NCI-H146 treated with DMSO at 0.1 percent for 48 hours (cell line): Measurements from ENCODE around the gene SLC35F6.
A peak's percentile ranks its signal among the peaks of the same experiment; 100 is the strongest.
"Not testable (repeated sequence)": the region's sequence is repeated elsewhere in the genome, so short reads cannot be mapped to it uniquely, and the experiment has no call there.

ENCODE experiments used
- DNase-seq: peaks from one replicate; lab custom pipeline; 2025; ENCODE audit not compliant: unreplicated experiment; lab: John Stamatoyannopoulos, UW

The SLC35F6 gene

DNA sequence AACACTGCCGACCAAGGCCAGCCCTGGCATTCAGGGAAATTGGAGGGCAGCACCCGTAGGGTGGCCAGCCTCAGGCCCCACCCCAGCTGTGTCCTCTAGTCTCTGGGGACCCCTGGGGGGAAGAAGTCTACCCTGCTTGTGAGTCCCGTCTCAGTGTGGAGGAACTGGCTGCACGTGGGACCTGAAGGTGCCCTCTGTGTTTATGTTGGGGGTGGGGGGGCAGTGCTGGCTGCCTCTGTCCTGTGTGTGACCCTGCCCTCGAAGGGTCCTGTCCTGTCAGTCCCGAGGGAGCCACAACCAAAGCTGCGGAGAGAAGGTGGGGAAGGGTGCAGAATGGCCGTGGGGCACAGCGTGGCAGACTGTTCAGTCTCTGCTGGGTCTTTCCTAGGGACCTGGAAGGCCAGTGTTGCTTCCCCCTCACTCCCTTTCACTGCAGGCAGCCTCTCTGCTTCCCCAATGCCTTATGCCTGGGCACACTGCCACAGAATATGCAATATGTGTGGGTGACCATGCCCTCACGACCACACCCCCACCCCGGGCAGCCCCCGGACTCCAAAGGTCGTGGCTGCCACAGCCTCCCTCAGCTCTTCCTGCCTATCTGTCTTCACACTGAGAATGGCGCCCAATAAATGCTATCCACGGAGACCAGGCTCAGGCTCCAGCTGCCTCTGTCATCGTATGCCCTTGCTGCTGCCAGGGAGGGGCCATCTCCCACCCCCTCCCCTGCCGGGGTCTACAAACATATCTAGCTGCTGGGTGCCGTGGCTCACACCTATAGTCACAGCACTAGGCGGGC lies 33.3 kb upstream of the SLC35F6 start:
- DNase-seq: no peak

DNA sequence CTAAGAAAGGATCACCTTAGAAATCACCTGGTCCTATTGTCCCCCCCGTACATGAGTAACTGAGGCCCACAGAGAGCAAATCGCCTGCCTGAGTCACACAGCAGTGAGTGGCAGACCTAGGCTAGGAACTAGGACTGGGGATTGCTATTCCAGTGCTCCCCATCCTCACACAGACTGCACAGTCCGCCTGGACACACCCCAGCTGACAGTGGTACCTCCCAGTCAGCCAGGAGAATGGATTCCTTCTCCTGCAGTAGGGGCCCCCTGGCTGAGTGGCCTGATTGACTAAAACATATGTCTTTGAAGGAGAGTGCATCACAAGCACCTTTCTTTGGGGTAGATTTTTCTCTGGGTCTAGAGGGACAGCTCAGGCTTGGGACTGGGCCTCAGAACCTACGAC lies 32.4 kb upstream of the SLC35F6 start:
- no peak for DNase-seq

- no peak for DNase-seq
Observed at GRCh38 chr2:26732446-26732845, 31.6 kb upstream of the SLC35F6 start.

DNA sequence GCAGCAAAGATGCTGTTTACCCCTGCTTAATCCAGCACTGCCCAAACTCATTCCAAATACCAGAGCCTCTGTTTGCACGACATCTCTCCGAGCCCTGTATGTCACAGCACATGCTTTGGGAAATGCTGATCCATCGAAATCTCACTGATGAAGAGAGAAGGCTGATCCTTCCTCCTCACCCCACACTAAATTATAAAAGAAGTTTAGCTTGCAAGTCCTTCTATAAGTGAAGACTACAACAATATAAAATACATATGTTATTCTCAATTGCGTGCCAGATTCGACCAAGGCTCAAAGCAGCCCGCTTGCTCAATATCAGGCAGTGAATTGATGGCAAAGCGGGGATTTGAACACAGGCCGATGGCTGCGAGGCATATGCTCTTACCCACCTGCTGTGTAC lies 30.7 kb upstream of the SLC35F6 start:
- no peak for DNase-seq

- DNase-seq: no peak
Observed at GRCh38 chr2:26735097-26735496, 29.0 kb upstream of the SLC35F6 start.

GRCh38 chr2:26735883-26736588 lies 28.0 kb upstream of the SLC35F6 start:
- no peak for DNase-seq

GRCh38 chr2:26737221-26737620 lies 26.9 kb upstream of the SLC35F6 start:
- DNase-seq: peak; percentile 3

DNA sequence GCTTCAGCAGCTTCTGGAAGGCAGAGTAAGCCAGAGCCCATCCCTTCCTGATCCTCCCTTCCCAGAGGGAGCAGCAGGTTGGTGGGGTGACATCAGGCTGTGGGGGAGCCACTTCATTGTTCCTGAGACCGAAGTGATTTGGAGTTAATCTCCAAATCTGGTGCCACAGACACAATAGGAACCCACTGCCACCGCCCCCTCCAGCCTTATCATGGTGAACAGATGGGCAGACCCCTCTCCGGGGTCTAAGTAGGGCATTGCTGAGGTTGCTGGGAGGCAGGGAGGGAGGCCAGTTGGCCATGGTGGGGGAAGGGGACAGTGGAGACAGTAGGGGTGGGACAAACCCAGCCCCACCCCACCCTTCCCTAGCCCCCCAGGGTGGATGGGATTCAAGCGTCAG lies 25.6 kb upstream of the SLC35F6 start:
- DNase-seq: no peak

- DNase-seq: no peak
Observed at GRCh38 chr2:26739514-26739913, 24.6 kb upstream of the SLC35F6 start.

GRCh38 chr2:26740346-26740745 lies 23.7 kb upstream of the SLC35F6 start:
- no peak for DNase-seq

- DNase-seq: no peak
Observed at GRCh38 chr2:26740890-26741302, 23.2 kb upstream of the SLC35F6 start.

- DNase-seq: no peak
Observed at GRCh38 chr2:26742048-26742770, 21.9 kb upstream of the SLC35F6 start.

DNA sequence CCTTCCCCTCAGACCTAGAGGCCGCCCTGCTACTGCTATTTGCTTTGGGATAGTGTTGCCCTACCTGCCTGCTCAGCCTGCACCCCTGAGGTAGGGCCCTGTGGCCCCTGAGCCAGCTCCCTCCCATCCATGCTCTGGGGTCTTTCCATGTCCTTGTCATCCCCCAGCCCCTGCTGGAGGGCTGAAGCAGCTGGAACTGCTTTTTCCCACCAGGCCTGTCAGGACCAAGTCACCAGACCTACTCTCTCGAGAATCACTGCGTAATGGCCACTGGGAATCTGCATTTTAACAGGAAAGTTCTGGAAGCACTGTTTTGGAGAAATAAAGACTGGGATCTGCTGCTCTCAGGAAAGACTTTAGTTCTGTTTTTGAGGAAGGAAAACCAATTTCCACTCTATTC lies 20.2 kb upstream of the SLC35F6 start:
- DNase-seq: no peak

DNA sequence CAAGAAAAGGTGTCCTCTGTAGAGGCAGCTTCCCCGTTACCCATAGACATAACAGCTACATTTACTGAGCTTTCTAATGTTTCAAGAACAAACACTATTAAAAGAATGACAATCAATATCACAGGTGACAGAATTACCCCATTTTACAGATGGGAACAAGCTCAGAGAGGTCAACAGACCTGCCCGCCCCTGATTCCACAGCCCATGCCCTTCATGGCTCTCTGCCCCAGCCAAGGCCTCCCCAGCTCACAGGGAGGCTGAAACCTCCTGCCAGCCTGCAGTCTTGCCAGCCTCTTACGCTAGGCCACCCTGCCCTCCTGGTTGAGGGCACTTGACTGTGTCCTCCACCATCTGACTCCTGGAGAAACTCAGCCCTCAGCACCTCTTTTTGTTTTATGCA lies 19.1 kb upstream of the SLC35F6 start:
- no peak for DNase-seq

DNA sequence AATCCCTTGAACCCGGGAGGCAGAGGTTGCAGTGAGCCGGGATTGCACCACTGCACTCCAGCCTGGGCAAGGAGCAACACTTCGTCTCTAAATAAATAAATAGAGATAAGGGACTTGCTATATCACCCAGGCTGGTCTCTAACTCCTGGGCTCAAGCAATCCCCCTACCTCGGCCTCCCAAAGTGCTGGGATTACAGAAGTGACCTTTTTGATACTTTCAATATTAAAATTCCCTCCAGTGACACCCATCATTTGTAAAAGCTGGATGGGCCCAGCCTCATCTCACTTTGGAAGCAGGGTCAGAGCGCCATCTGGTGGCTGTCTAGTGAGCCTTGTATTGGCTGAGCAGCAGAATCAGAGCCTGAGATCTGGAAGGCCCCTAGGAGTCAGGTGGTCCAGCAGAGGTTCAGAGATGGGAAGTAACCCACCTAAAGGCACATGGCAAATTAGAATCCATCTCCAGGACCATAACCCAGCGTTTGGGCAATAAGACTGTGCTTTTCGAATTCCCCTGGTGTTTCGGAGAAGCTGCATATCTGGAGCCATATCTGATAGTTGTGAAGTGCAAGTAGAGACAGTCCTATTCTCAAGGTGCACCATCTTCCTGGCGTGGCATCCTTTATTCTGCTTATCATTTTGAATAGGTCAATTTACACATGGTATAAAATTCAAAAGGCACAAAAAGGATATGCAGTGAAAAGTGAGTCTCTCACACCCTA lies 18.3 kb upstream of the SLC35F6 start:
- DNase-seq: peak; percentile 30

DNA sequence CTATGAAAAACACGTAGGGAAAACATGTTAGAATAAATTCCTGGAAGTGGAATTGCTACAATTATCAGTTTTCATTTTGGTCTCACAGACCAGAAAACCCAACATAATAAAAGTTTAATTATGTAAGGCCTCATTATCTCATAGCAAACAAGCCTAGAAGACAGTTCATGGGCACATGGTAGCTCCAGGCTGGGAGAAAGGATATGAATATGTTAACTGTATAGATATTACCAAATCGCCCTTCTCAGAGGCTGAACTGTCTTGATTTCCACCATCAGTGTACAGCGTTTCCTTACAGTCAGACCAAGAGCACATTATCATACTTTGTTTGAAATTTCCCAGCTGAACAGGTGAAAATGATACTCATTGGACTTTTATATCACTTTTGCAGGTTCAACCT lies 17.1 kb upstream of the SLC35F6 start:
- no peak for DNase-seq

GRCh38 chr2:26749787-26750420 lies 14.2 kb upstream of the SLC35F6 start:
- peak; percentile 25 for DNase-seq

DNA sequence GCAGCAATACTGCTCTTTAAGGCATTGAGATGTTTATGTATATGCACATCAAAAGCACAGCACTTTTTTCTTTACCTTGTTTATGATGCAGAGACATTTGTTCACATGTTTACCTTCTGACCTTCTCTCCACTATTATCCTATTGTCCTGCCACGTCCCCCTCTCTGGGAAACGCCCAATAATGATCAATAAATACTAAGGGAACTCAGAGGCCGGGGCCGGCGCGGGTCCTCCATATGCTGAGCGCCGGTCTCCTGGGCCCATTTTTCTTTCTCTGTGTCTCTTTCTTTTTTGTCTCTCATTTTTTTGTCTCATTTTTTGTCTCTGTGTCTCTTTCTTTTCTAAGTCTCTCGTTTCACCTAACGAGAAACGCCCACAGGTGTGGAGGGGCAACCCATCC lies 13.6 kb upstream of the SLC35F6 start:
- not testable (repeated sequence) for DNase-seq

DNA sequence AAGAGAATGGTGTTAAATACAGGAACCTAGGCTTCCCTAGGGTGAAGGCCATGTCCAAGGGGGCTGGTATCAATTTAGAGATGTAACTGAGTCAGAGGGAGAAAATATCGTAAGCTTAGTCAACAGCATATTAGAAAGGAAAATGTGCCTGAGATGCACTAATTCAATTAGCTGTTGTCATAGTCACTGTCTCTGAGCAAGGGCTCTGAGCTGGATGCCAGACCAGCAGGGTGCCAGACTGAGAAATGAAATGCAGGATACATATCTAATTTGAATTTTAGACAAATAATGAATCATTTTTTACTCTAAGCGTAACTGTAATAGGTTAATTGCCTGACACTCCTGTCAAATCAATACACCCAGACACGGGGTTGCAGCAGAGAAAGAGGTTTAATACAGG lies 11.4 kb upstream of the SLC35F6 start:
- DNase-seq: peak; percentile 62

DNA sequence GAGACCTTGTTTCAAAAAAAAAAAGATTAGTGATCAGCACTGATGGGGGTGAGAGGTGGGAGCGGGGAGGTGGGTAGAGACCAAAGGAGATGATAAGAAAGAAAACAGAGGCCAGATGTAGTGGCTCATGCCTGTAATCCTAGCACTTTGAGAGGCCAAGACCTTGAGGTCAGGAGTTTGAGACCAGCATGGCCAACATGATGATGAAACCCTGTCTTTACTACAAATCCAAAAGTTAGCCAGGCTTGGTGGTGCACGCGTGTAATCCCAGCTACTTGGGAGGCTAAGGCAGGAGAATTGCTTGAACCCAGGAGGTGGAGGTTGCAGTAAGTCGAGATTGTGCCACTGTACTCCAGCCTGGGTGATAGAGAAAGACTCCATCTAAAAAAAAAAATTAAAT lies 9.5 kb upstream of the SLC35F6 start:
- no peak for DNase-seq
